ENCODE data around the gene ARHGEF33.

Gene ARHGEF33

DNA sequence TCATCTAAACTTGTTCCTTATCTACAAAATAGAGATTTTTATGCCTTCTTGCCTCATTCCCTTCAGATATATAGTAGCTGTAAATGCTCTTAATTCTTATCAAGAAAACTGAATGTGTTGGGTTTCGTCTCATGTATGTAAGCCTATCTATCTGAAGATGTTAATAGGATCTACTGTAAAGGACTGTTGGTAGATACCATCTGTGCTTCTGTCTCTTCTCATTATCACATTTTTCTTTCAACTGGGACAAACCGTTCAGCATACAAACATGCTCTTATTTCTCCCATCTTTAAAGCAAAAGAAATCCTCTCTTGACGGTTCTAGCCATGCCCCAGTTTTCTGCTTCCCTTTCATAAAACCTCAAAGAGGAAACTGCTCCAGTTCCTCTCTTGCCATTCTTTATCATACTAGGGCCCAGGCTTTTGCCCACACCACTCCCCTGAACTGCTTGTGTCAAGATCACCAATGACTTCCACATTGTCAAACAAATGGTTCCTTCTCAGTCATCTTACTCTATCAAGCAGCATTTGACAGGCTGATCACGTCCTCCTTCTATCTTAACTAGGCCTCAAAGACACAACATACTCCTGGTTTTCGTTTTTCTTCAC is 88.7 kb downstream of the ARHGEF33 start:
- H3K4me2 ChIP-seq (ENCODE audit: low read length) = no peak overlapping the region
- no peak overlapping the region for H3K27ac ChIP-seq (ENCODE audit: low read length)

DNA sequence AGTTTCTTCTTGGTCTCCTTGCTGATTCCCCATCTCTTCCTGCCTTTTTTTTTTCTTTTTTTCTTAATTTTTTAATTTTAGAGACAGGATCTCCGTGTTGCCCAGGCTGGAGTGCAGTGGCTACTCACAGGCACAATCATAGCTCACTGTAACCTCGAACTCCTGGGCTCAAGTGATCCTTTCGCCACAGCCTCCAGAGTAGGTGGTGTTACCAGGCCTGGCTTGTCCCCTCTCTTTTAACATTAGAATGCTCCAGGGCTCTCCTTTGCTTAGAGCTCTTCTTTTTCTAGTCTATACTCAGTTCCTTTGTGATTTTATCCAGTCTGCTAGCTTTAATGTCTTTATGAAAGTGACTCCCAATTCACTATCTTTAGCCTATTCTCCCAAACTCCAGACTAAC is 89.2 kb downstream of the ARHGEF33 start:
- H3K27ac ChIP-seq (ENCODE audit: low read length) = no peak overlapping the region
- H3K9ac ChIP-seq (ENCODE audit: low read length) = no peak overlapping the region
- no peaks in the 10 kb centered on the region for H3K79me2 ChIP-seq (ENCODE audit: low read length)
- no peak overlapping the region for H3K4me2 ChIP-seq (ENCODE audit: low read length)
- no peak for TF ChIP-seq EZH2phosphoT487 (IDR thresholded peaks at IDR 0.05; ENCODE audit: low read depth)
- TF ChIP-seq, protein P1, sequence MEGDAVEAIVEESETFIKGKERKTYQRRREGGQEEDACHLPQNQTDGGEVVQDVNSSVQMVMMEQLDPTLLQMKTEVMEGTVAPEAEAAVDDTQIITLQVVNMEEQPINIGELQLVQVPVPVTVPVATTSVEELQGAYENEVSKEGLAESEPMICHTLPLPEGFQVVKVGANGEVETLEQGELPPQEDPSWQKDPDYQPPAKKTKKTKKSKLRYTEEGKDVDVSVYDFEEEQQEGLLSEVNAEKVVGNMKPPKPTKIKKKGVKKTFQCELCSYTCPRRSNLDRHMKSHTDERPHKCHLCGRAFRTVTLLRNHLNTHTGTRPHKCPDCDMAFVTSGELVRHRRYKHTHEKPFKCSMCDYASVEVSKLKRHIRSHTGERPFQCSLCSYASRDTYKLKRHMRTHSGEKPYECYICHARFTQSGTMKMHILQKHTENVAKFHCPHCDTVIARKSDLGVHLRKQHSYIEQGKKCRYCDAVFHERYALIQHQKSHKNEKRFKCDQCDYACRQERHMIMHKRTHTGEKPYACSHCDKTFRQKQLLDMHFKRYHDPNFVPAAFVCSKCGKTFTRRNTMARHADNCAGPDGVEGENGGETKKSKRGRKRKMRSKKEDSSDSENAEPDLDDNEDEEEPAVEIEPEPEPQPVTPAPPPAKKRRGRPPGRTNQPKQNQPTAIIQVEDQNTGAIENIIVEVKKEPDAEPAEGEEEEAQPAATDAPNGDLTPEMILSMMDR (IDR thresholded peaks at IDR 0.05; ENCODE audit: low read depth, low read length) = no peak
- no peak overlapping the region for H3K4me3 ChIP-seq (ENCODE audit: low read length)
- no peaks in the 10 kb centered on the region for H3K27me3 ChIP-seq (ENCODE audit: low read depth, low read length)
- H3K36me3 ChIP-seq (replicated peaks; ENCODE audit: low read depth, low read length) = no peaks in the 10 kb centered on the region
- no peaks in the 10 kb centered on the region for H4K20me1 ChIP-seq (ENCODE audit: insufficient read depth, low read length)
- no peaks in the 10 kb centered on the region for H3K9me3 ChIP-seq (ENCODE audit: insufficient read depth, low read length)
- H2AFZ ChIP-seq (ENCODE audit: low read depth, low read length) = no peak overlapping the region
- H3K4me1 ChIP-seq (ENCODE audit: low read length) = 0 out of 2 replicates have a peak, but pooled peaks cover 5% of the 10 kb centered on the region

More for the DNA sequence above, 88.7 kb downstream of the ARHGEF33 start:
- no peaks in the 10 kb centered on the region for H3K36me3 ChIP-seq (replicated peaks; ENCODE audit: low read depth, low read length)
- H3K79me2 ChIP-seq (ENCODE audit: low read length) = no peaks in the 10 kb centered on the region
- no peaks in the 10 kb centered on the region for H3K9me3 ChIP-seq (ENCODE audit: insufficient read depth, low read length)
- no peaks in the 10 kb centered on the region for H3K27me3 ChIP-seq (ENCODE audit: low read depth, low read length)
- no peak overlapping the region for H2AFZ ChIP-seq (ENCODE audit: low read depth, low read length)
- no peaks in the 10 kb centered on the region for H4K20me1 ChIP-seq (ENCODE audit: insufficient read depth, low read length)
- no peak overlapping the region for H3K4me3 ChIP-seq (ENCODE audit: low read length)
- 0 out of 2 replicates have a peak, but pooled peaks cover 5% of the 10 kb centered on the region for H3K4me1 ChIP-seq (ENCODE audit: low read length)
- no peak overlapping the region for H3K9ac ChIP-seq (ENCODE audit: low read length)
- TF ChIP-seq EZH2phosphoT487 (IDR thresholded peaks at IDR 0.05; ENCODE audit: low read depth) = no peak
- TF ChIP-seq, protein P1 (IDR thresholded peaks at IDR 0.05; ENCODE audit: low read depth, low read length) = no peak

DNA sequence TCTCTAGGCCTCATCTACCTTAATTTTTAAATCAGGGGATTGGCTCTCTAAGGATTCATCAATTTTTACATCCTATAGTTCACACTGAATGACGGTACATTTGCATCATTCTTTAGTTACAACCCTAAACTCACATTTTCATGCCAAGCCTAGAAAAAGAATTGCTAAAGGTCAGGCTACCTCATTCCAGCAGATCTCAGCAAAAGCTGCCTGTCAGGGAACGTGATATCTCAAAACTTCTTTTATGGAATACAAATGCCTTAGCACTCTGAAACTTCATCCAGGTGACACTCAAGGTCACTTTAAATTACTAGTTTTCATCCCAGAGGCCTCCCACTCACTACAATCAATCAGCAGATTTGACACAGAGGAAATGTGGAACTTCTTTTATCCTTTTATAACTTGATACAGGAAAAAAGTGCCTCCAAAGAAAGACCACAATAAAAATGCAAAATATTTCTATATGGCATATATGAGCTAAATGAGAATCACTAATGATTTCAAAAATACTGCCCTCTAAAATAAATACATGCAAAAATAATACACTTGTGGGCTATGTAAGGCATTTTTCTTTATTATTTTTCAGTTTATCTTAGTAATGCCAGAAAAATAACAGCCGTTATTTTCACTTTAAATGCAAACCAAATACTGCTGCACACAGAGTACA is 91.5 kb downstream of the ARHGEF33 start:
- TF ChIP-seq, protein P1 (IDR thresholded peaks at IDR 0.05; ENCODE audit: low read depth, low read length) = no peak
- TF ChIP-seq EZH2phosphoT487 (IDR thresholded peaks at IDR 0.05; ENCODE audit: low read depth) = no peak
- Histone ChIP-seq H2AFZ (ENCODE audit: low read depth, low read length) (no peak overlapping the region), H3K9me3 (ENCODE audit: insufficient read depth, low read length) (no peaks in the 10 kb centered on the region), H3K79me2 (ENCODE audit: low read length) (no peaks in the 10 kb centered on the region), H3K27me3 (ENCODE audit: low read depth, low read length) (no peaks in the 10 kb centered on the region), H3K4me3 (ENCODE audit: low read length) (no peak overlapping the region), H3K4me2 (ENCODE audit: low read length) (no peak overlapping the region), H3K36me3 (replicated peaks; ENCODE audit: low read depth, low read length) (peaks cover 11% of the 10 kb centered on the region), H3K27ac (ENCODE audit: low read length) (no peak overlapping the region), H3K4me1 (ENCODE audit: low read length) (0 out of 2 replicates have a peak, but pooled peaks cover 5% of the 10 kb centered on the region), H3K9ac (ENCODE audit: low read length) (no peak overlapping the region), H4K20me1 (ENCODE audit: insufficient read depth, low read length) (no peaks in the 10 kb centered on the region)

DNA sequence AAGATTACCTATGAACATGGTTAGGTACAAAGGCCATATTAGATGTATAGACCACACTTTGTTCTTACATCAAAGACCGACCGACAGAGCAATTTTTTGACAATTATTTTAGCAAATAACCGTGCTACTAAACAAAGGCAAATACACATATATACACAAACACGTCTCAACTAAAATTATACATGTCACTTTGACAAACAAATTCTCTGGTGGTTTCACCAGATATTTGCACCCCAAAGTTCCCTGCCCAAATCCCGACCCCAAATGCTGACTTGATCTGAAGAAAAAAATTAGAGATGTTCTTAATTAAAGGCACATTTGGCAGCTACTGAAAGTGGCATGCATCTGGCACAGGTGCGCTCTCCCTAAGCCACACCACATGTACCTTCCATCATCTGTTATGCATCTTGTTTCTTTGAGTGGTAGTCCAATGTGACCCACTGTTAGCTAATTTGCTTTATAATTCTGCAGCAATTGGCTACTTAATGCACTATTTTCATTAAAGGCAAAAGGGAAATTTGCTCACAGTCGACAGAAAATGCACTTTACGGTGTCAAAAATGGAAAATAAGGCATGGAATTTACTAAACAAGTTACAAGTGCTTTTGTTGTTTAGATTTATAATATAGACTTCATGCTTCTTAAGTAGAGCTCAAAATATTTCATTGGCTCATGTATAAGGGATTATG is 92.1 kb downstream of the ARHGEF33 start:
- Histone ChIP-seq H3K9me3 (ENCODE audit: insufficient read depth, low read length) (no peaks in the 10 kb centered on the region), H3K4me3 (ENCODE audit: low read length) (no peak overlapping the region), H3K36me3 (replicated peaks; ENCODE audit: low read depth, low read length) (peaks cover 11% of the 10 kb centered on the region), H3K27ac (ENCODE audit: low read length) (no peak overlapping the region), H3K4me1 (ENCODE audit: low read length) (0 out of 2 replicates have a peak, but pooled peaks cover 5% of the 10 kb centered on the region), H3K9ac (ENCODE audit: low read length) (no peak overlapping the region), H4K20me1 (ENCODE audit: insufficient read depth, low read length) (no peaks in the 10 kb centered on the region), H3K4me2 (ENCODE audit: low read length) (no peak overlapping the region), H2AFZ (ENCODE audit: low read depth, low read length) (no peak overlapping the region), H3K27me3 (ENCODE audit: low read depth, low read length) (no peaks in the 10 kb centered on the region), H3K79me2 (ENCODE audit: low read length) (no peaks in the 10 kb centered on the region)
- no peak for TF ChIP-seq EZH2phosphoT487 (IDR thresholded peaks at IDR 0.05; ENCODE audit: low read depth)
- TF ChIP-seq, protein P1 (IDR thresholded peaks at IDR 0.05; ENCODE audit: low read depth, low read length) = no peak

Measured in OCI-LY3 (cell line).